ENCODE results near the gene FAF1. TPM values are rescaled to one million over a fixed set of nuclear protein-coding genes. Genes with fewer than 3 reads are reported as not detected.
"Not testable (repeated sequence)": the region's sequence is repeated elsewhere in the genome, so short reads cannot be mapped to it uniquely, and the experiment has no call there.

The FAF1 gene
- total RNA-seq, 1 donor, result 49.6 TPM

DNA sequence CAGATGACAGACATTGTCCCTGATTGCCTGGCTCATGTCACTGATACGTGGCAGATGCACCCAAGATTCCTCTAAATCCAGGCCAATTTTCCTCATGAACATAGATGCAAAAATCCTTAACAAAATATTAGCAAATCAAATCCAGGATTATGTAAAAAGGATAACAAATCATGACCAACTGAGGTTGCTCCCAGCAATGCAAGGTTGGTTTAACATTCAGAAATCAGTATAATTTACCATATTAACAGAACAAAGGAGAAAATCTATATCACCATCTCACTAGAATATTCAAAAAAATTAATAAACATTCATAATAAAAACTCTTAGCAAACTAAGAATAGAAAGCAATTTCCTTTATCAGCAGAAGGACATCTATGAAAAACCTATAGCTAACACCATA lies 39.7 kb downstream of the FAF1 start:
- no peaks in the 10 kb centered on the region for H3K27me3 ChIP-seq (ENCODE audit: insufficient read depth, low read length)
- H3K4me1 ChIP-seq (ENCODE audit: insufficient read depth, low read length), result peaks cover 2% of the 10 kb centered on the region
- no peak overlapping the region for H3K4me3 ChIP-seq (ENCODE audit: low read length)
- peaks cover 7% of the 10 kb centered on the region for H3K9me3 ChIP-seq (ENCODE audit: low read depth, low read length)

DNA sequence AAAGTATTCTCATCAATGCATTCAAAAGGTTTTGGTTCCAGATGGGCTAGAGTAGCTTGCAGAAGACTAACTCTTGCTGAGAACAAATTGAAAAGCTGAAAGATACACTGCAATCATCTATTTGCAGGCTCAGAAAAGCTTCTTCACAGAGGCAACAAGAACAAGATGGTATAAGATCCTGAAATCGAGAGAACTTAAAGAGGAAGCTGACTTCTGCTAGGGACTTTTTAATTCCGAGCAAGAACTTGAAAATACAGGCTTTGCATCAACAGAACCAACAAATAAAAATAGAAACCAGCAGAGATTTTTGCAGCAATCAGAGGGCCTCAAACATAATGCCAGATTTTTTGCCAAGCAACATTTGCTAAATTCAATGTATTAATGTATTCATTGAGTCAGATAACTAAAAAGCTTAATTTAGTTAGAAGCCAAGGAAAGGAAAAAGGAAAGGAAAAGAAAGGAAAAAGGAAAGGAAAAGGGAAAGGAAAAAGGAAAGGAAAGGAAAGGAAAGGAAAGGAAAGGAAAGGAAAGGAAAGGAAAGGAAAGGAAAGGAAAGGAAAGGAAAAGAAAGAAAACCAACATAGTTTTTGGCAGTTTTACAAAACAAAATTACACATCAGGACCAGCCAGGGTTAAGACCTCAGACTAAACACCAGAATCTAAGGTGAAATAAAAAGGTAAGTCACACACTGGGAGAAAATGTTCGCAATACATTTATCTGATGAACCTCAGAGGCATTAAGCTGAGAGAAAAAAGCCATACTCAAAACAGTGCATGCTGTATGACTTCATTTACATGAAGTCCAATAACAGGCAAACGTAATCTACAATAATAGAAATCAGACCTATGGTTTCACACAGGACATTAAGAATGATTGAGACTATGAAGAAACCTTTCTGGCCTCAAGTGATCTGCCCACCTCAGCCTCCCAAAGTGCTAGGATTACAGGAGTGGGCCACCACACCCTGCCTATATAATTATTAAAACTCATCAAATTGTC lies 42.6 kb downstream of the FAF1 start:
- Histone ChIP-seq H3K4me3 (ENCODE audit: low read length) (no peak overlapping the region), H3K9me3 (ENCODE audit: low read depth, low read length) (no peaks in the 10 kb centered on the region)

DNA sequence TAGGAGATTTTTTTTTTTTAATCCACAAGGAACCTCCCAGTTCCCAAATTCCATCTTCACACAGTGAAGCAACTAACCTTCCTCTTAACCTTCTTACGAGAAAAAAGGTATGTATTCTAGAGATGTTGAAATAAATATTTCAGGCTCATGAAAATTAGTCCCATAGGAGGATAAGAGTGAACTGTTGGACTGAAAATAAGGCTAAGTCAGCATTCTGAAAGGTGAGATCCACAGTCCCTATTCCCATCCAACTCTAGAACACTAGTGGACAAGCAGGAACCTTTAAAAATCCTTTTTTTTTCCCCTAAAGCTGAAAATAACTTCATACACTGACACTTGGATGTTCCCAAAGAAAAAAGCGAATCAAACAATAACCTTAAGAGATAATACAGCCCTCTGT lies 44.4 kb downstream of the FAF1 start:
- Histone ChIP-seq H3K9me3 (ENCODE audit: low read depth, low read length) (no peaks in the 10 kb centered on the region), H3K27me3 (ENCODE audit: insufficient read depth, low read length) (no peaks in the 10 kb centered on the region), H3K4me1 (ENCODE audit: insufficient read depth, low read length) (peaks cover 2% of the 10 kb centered on the region), H3K4me3 (ENCODE audit: low read length) (no peak overlapping the region)

More for the DNA sequence above, 42.6 kb downstream of the FAF1 start:
- Histone ChIP-seq H3K27me3 (ENCODE audit: insufficient read depth, low read length) (no peaks in the 10 kb centered on the region), H3K4me1 (ENCODE audit: insufficient read depth, low read length) (peaks cover 2% of the 10 kb centered on the region)

DNA sequence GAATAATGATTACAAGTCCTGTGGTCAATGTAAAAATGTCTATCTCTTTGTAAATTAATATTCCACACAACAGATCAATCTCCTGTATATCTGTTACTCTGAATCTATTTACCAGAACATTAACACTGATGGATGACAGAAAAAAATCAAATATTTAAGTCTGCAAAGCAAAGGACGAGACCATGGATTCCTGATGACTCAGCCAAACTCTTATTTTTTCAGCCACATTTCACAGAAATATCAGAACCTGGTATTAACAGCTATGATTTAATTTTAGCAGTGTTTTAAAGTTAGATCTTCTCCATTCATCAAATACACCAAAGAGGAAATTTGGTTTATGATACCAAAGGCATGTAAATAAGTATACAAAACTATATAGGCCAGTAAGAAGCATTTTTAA lies 46.1 kb downstream of the FAF1 start:
- H3K4me1 ChIP-seq (ENCODE audit: insufficient read depth, low read length), result peaks cover 2% of the 10 kb centered on the region
- H3K27me3 ChIP-seq (ENCODE audit: insufficient read depth, low read length), result no peaks in the 10 kb centered on the region
- no peak overlapping the region for H3K4me3 ChIP-seq (ENCODE audit: low read length)
- H3K9me3 ChIP-seq (ENCODE audit: low read depth, low read length), result no peaks in the 10 kb centered on the region

GRCh38 chr1:50910356-50910755 lies 49.7 kb downstream of the FAF1 start:
- H3K4me1 ChIP-seq (ENCODE audit: insufficient read depth, low read length); H3K27me3 ChIP-seq (ENCODE audit: insufficient read depth, low read length); H3K4me3 ChIP-seq (ENCODE audit: low read length); H3K9me3 ChIP-seq (ENCODE audit: low read depth, low read length): not testable (repeated sequence)

DNA sequence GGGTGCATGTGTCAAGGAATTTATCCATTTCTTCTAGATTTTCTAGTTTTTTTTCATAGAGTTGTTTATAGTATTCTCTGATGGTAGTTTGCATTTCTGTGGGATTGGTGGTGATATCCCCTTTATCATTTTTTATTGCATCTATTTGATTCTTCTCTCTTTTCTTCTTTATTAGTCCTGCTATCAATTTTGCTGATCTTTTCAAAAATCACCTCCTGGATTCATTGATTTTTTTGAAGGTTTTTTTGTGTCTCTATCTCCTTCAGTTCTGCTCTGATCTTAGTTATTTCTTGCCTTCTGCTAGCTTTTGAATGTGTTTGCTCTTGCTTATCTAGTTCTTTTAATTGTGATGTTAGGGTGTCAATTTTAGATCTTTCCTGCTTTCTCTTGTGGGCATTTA lies 52.5 kb downstream of the FAF1 start:
- not testable (repeated sequence) for H3K27me3 ChIP-seq (ENCODE audit: insufficient read depth, low read length); H3K4me3 ChIP-seq (ENCODE audit: low read length); H3K9me3 ChIP-seq (ENCODE audit: low read depth, low read length); H3K4me1 ChIP-seq (ENCODE audit: insufficient read depth, low read length)

DNA sequence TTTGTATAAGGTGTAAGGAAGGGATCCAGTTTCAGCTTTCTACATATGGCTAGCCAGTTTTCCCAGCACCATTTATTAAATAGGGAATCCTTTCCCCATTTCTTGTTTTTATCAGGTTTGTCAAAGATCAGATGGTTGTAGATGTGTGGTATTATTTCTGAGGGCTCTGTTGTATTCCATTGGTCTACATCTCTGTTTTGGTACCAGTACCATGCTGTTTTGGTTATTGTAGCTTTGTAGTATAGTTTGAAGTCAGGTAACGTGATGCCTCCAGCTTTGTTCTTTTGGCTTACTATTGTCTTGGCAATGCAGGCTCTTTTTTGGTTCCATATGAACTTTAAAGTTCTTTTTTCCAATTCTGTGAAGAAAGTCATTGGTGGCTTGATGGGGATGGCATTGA lies 54.0 kb downstream of the FAF1 start:
- H3K9me3 ChIP-seq (ENCODE audit: low read depth, low read length); H3K4me3 ChIP-seq (ENCODE audit: low read length); H3K4me1 ChIP-seq (ENCODE audit: insufficient read depth, low read length); H3K27me3 ChIP-seq (ENCODE audit: insufficient read depth, low read length): not testable (repeated sequence)

DNA sequence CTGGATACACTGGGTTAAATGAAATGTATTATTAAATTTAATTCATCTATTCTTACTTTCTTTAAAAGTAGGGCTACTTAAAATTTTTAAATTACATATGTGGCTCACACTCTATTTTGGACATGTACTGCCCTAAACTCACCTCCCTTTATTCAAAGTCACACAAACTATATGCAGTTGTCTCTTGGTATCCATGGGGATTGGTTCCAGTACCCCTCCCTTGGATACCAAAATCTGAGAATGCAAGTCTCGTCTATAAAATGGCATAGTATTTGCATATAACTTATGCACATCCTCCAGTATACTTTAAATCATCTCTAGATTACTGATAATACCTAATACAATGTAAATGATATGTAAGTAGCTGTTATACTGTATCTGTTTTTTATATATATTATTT lies 57.6 kb downstream of the FAF1 start:
- Histone ChIP-seq H3K9me3 (ENCODE audit: low read depth, low read length) (no peaks in the 10 kb centered on the region), H3K4me1 (ENCODE audit: insufficient read depth, low read length) (peaks cover 3% of the 10 kb centered on the region), H3K4me3 (ENCODE audit: low read length) (no peak overlapping the region), H3K27me3 (ENCODE audit: insufficient read depth, low read length) (no peaks in the 10 kb centered on the region)

DNA sequence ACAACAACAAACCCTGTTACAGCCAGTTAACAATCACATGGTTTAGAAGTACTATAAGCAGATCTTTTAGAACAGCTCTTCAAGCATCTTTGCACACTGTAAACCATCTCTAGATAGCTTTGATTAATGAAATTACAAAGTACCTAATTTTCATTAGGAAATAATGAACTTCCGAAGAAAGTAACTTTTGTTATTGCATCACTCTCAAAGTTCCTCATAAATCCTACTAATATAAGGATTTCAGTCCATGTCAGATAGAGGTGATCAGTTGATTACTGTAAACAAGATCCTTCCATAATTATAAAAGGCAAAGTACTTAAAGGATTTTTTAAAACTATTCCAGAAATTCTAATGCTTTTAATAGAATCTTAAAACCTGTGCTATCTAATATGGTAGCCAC lies 58.2 kb downstream of the FAF1 start:
- H3K4me3 ChIP-seq (ENCODE audit: low read length), result no peak overlapping the region
- peaks cover 3% of the 10 kb centered on the region for H3K4me1 ChIP-seq (ENCODE audit: insufficient read depth, low read length)
- no peaks in the 10 kb centered on the region for H3K27me3 ChIP-seq (ENCODE audit: insufficient read depth, low read length)
- H3K9me3 ChIP-seq (ENCODE audit: low read depth, low read length), result no peaks in the 10 kb centered on the region

GRCh38 chr1:50898773-50899172 lies 61.3 kb downstream of the FAF1 start:
- Histone ChIP-seq H3K9me3 (ENCODE audit: low read depth, low read length) (no peaks in the 10 kb centered on the region), H3K4me1 (ENCODE audit: insufficient read depth, low read length) (peaks cover 3% of the 10 kb centered on the region), H3K27me3 (ENCODE audit: insufficient read depth, low read length) (no peaks in the 10 kb centered on the region), H3K4me3 (ENCODE audit: low read length) (no peak overlapping the region)

- no peaks in the 10 kb centered on the region for H3K27me3 ChIP-seq (ENCODE audit: insufficient read depth, low read length)
These were observed 65.7 kb downstream of the FAF1 start for GRCh38 chr1:50894340-50894739.

GRCh38 chr1:50893466-50893865 lies 66.6 kb downstream of the FAF1 start:
- H3K9me3 ChIP-seq (ENCODE audit: low read depth, low read length), result no peaks in the 10 kb centered on the region
- no peak overlapping the region for H3K4me3 ChIP-seq (ENCODE audit: low read length)
- no peaks in the 10 kb centered on the region for H3K27me3 ChIP-seq (ENCODE audit: insufficient read depth, low read length)
- no peaks in the 10 kb centered on the region for H3K4me1 ChIP-seq (ENCODE audit: insufficient read depth, low read length)

More at GRCh38 chr1:50894340-50894739, 65.7 kb downstream of the FAF1 start:
- Histone ChIP-seq H3K4me1 (ENCODE audit: insufficient read depth, low read length) (no peaks in the 10 kb centered on the region), H3K9me3 (ENCODE audit: low read depth, low read length) (no peaks in the 10 kb centered on the region), H3K4me3 (ENCODE audit: low read length) (no peak overlapping the region)

- not testable (repeated sequence) for H3K9me3 ChIP-seq (ENCODE audit: low read depth, low read length); H3K27me3 ChIP-seq (ENCODE audit: insufficient read depth, low read length); H3K4me3 ChIP-seq (ENCODE audit: low read length)
These were observed 72.5 kb downstream of the FAF1 start for GRCh38 chr1:50887555-50887954.

DNA sequence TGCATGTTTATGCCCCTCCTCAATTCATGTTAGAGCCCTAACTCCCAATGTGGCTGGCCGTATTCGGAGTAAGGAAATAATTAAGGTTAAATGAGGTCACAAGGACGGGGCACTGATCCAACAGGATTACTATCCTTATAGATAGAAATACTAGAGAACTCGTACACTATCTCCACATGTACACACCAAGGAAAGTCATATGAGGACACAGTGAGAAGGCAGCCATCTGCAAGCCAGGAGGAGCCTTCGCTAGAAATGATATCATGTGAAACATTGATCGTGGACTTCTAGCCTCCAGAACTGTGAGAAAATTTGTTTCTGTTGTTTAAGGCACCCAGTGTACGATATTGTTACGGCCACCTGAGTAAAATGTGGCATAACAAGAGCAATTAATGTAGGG lies 79.7 kb downstream of the FAF1 start:
- Histone ChIP-seq H3K4me1 (ENCODE audit: insufficient read depth, low read length) (peaks cover 3% of the 10 kb centered on the region), H3K4me3 (ENCODE audit: low read length) (no peak overlapping the region), H3K27me3 (ENCODE audit: insufficient read depth, low read length) (no peaks in the 10 kb centered on the region), H3K9me3 (ENCODE audit: low read depth, low read length) (no peaks in the 10 kb centered on the region)

More at GRCh38 chr1:50887555-50887954, 72.5 kb downstream of the FAF1 start:
- not testable (repeated sequence) for H3K4me1 ChIP-seq (ENCODE audit: insufficient read depth, low read length)

DNA sequence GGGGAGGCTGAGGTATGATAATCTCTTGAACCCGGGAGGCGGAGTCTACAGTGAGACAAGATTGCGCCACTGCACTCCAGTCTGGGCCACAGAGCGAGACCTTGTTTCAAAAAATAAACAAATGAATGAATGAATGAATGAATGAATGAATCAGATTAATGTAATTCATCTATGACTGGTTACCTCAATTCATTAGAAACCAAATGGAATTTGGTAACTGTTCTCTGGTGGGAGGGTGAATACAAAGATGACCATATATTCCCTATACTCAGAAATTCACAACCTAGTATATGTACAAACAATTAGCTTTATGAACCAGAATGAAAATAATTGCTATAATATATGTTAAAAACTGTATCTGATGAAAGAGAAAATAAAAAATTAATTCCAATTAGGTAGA lies 80.9 kb downstream of the FAF1 start:
- peaks cover 3% of the 10 kb centered on the region for H3K4me1 ChIP-seq (ENCODE audit: insufficient read depth, low read length)
- no peaks in the 10 kb centered on the region for H3K27me3 ChIP-seq (ENCODE audit: insufficient read depth, low read length)
- H3K9me3 ChIP-seq (ENCODE audit: low read depth, low read length), result no peaks in the 10 kb centered on the region
- H3K4me3 ChIP-seq (ENCODE audit: low read length), result no peak overlapping the region

GRCh38 chr1:50878434-50878833 lies 81.6 kb downstream of the FAF1 start:
- Histone ChIP-seq H3K9me3 (ENCODE audit: low read depth, low read length) (no peaks in the 10 kb centered on the region), H3K4me3 (ENCODE audit: low read length) (no peak overlapping the region), H3K4me1 (ENCODE audit: insufficient read depth, low read length) (peaks cover 3% of the 10 kb centered on the region), H3K27me3 (ENCODE audit: insufficient read depth, low read length) (no peaks in the 10 kb centered on the region)

Data from mononuclear cell (primary cell).